Keratinocyte (primary cell): ENCODE measurements around the gene NOP14. TPM values are rescaled to one million over a fixed set of nuclear protein-coding genes. Genes with fewer than 3 reads are reported as not detected.

Experiments
- DNase-seq: peaks from one replicate; pipeline ENCODE4 v3.0.0-alpha.2; 2011; ENCODE audit warnings: low read depth, missing footprints, low spot score
- FAIRE-seq: peaks from 2 replicates; lab custom pipeline; 2011; peaks lifted over from hg19 to GRCh38; lab: Jason Lieb, UNC
- H2AFZ ChIP-seq: 2 replicates; pipeline ENCODE4 v1.6.0; 2012; ENCODE audit warnings: low read length, control low read depth, inconsistent platforms; ENCODE audit not compliant: control insufficient read depth
- H3K27ac ChIP-seq: 2 replicates; pipeline ENCODE4 v1.5.1; 2011; ENCODE audit warnings: low read length; ENCODE audit not compliant: control insufficient read depth, insufficient read depth
- H3K27me3 ChIP-seq: 3 replicates; pipeline ENCODE4 v1.6.0; 2011; ENCODE audit warnings: low read length; ENCODE audit not compliant: control insufficient read depth, insufficient read depth; ENCODE audit errors: extremely low read depth
- H3K36me3 ChIP-seq, 2 experiments: 2 replicates in 1 of 2; 3 replicates in 1 of 2; pipeline ENCODE4 v1.5.1; 2011; ENCODE audit warnings: low read length in 2 of 2, mild to moderate bottlenecking in 1 of 2; ENCODE audit not compliant: control insufficient read depth in 2 of 2, insufficient read depth in 2 of 2; ENCODE audit errors: extremely low read depth in 1 of 2
- H3K4me1 ChIP-seq: 3 replicates; pipeline ENCODE4 v1.5.1; 2011; ENCODE audit warnings: low read length; ENCODE audit not compliant: control insufficient read depth, insufficient read depth; ENCODE audit errors: extremely low read depth
- H3K4me2 ChIP-seq: 3 replicates; pipeline ENCODE4 v1.6.0; 2011; ENCODE audit warnings: low read depth, low read length; ENCODE audit not compliant: control insufficient read depth, insufficient read depth; ENCODE audit errors: extremely low read depth
- H3K4me3 ChIP-seq, 3 experiments: fragments of 200-600 bp in 1 of 3; sonication (generic) in 1 of 3; 2 replicates in 2 of 3; 3 replicates in 1 of 3; pipeline ENCODE4 v1.5.1; 2011 to 2016; ENCODE audit warnings: low read length in 3 of 3, mild to moderate bottlenecking in 3 of 3, control low read depth in 2 of 3, inconsistent platforms in 1 of 3, low read depth in 1 of 3, mixed read lengths in 1 of 3, mixed run types in 1 of 3, moderate library complexity in 1 of 3; ENCODE audit not compliant: control insufficient read depth in 2 of 3, insufficient read depth in 2 of 3; ENCODE audit errors: extremely low read depth in 1 of 3
- H3K79me2 ChIP-seq: 2 replicates; pipeline ENCODE4 v1.6.0; 2012; ENCODE audit warnings: low read length; ENCODE audit not compliant: control insufficient read depth, insufficient read depth
- H3K9ac ChIP-seq: 3 replicates; pipeline ENCODE4 v1.6.0; 2011; ENCODE audit warnings: low read length; ENCODE audit not compliant: control insufficient read depth, insufficient read depth; ENCODE audit errors: extremely low read depth
- H3K9me1 ChIP-seq: 3 replicates; pipeline ENCODE4 v1.6.0; 2011; ENCODE audit warnings: low read length; ENCODE audit not compliant: control insufficient read depth, insufficient read depth; ENCODE audit errors: extremely low read depth
- H3K9me3 ChIP-seq: 2 replicates; pipeline ENCODE4 v1.5.1; 2012; ENCODE audit warnings: low read depth, low read length; ENCODE audit not compliant: control insufficient read depth
- H4K20me1 ChIP-seq: 3 replicates; pipeline ENCODE4 v1.6.0; 2011; ENCODE audit warnings: low read length; ENCODE audit not compliant: control insufficient read depth, insufficient read depth; ENCODE audit errors: extremely low read depth
- EZH2 ChIP-seq: IDR thresholded peaks from one replicate; pipeline ENCODE4 v1.6.1; 2012; ENCODE audit warnings: inconsistent platforms, mild to moderate bottlenecking, low read length, moderate library complexity
- dilution Hi-C: fragments of 300-500 bp; cut with MboI; formaldehyde crosslinking; loops from one replicate; pipeline ENCODE4 v1.7.0; 2020; ENCODE audit warnings: low sequenced_read_pairs; ENCODE audit not compliant: extremely low pct_ligation_motif_present
- polyA plus RNA-seq, 5 experiments: library from polyadenylated mRNA; depleted of rRNA in 3 of 5; stranded (reverse) in 3 of 5; stranded (forward) in 1 of 5; unstranded in 1 of 5; fragments of >200 nt; gene quantifications; 1 replicate in 1 of 5; 2 replicates in 3 of 5; 3 replicates in 1 of 5; pipeline versions ENCODE4 v1.2.1 to v1.2.3, GENCODE V29; 2011 to 2012; ENCODE audit warnings: missing spikeins in 2 of 5, low read depth in 1 of 5, low replicate concordance in 1 of 5
- TF ChIP-seq, protein P1 (sequence below), 3 experiments: IDR thresholded peaks in 1 of 3; conservative IDR thresholded peaks in 1 of 3; optimal IDR thresholded peaks in 1 of 3; 2 replicates in 2 of 3; 3 replicates in 1 of 3; pipeline versions ENCODE3 to v1.5.1; 2011; ENCODE audit warnings: low read length in 3 of 3, mild to moderate bottlenecking in 3 of 3, moderate library complexity in 2 of 3, control low read depth in 1 of 3, inconsistent platforms in 1 of 3; ENCODE audit not compliant: insufficient read depth in 2 of 3; ENCODE audit errors: extremely low read depth in 1 of 3

NOP14 gene
- polyA plus RNA-seq, 1 donor (not counting 4 experiments of a cell fraction or from before 2014, with no cell fraction given) = 21.8 TPM

DNA sequence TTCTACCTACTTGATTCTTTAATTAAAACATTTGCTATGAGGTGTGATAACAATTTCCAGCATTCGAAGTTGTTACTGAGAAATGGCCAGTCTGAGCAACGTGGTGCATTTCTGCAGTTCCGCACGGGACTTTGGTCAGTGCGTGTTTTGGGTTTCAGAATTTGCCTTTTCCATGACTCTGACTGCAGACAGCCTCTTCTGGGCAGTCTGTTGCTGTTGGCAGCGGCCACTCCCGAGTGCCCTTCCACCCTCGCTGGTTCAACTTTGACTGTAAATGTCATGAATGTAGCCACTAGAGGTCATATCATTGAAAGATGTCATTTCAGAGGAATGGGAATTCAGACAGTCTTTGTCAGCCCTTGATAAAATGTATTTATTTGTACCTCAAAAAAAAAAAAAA is 53.6 kb downstream of the NOP14 start:
- Histone ChIP-seq H3K27ac (no peak overlapping the region), H4K20me1 (no peaks in the 10 kb centered on the region), H2AFZ (no peak overlapping the region), H3K79me2 (no peaks in the 10 kb centered on the region), H3K27me3 (no peaks in the 10 kb centered on the region), H3K9me1 (no peaks in the 10 kb centered on the region), H3K4me3 (no peak overlapping the region), H3K36me3 (peaks cover 43 to 53% of the 10 kb centered on the region in 2 experiments), H3K4me2 (no peak overlapping the region), H3K4me1 (no peaks in the 10 kb centered on the region), H3K9ac (no peak overlapping the region), H3K9me3 (no peaks in the 10 kb centered on the region)
- TF ChIP-seq, protein P1, sequence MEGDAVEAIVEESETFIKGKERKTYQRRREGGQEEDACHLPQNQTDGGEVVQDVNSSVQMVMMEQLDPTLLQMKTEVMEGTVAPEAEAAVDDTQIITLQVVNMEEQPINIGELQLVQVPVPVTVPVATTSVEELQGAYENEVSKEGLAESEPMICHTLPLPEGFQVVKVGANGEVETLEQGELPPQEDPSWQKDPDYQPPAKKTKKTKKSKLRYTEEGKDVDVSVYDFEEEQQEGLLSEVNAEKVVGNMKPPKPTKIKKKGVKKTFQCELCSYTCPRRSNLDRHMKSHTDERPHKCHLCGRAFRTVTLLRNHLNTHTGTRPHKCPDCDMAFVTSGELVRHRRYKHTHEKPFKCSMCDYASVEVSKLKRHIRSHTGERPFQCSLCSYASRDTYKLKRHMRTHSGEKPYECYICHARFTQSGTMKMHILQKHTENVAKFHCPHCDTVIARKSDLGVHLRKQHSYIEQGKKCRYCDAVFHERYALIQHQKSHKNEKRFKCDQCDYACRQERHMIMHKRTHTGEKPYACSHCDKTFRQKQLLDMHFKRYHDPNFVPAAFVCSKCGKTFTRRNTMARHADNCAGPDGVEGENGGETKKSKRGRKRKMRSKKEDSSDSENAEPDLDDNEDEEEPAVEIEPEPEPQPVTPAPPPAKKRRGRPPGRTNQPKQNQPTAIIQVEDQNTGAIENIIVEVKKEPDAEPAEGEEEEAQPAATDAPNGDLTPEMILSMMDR (optimal IDR thresholded peaks at IDR 0.05 in 1 of 3, IDR thresholded peaks at IDR 0.05 in 1 of 3, conservative IDR thresholded peaks at IDR 0.05 in 1 of 3; ENCODE audit: extremely low read depth in 1 of 3, insufficient read depth in 2 of 3, low read length in 3 of 3) = no peak
- no peak for TF ChIP-seq EZH2
- dilution Hi-C loops = no loop called here
- DNase-seq (no peak), FAIRE-seq (no peak)

DNA sequence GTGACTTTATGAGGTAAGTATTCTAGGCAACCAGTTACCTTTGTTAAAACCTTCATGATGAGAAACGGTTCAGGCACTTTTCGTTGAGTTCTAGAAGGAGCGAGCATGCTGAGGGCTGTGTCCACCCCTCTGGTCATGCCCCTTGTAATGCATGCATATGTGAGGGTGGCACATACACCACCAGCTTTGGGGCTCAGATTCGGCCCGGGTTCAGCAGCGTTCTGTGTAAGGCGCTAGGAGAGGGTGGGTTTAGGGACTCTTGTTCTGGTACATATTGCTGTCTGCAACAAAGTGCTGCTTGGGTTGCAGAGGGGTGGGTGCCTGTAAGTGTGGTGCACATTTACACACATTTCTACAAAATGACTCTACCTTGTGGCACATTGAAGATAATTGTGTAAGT is 54.5 kb downstream of the NOP14 start:
- Histone ChIP-seq H3K4me1 (no peaks in the 10 kb centered on the region), H3K9me3 (no peaks in the 10 kb centered on the region), H3K9ac (no peak overlapping the region), H3K27ac (no peak overlapping the region), H3K36me3 (peaks cover 43 to 51% of the 10 kb centered on the region in 2 experiments), H2AFZ (no peak overlapping the region), H3K9me1 (no peaks in the 10 kb centered on the region), H4K20me1 (no peaks in the 10 kb centered on the region), H3K4me2 (no peak overlapping the region), H3K79me2 (no peaks in the 10 kb centered on the region), H3K4me3 (no peak overlapping the region), H3K27me3 (no peaks in the 10 kb centered on the region)
- FAIRE-seq (no peak), DNase-seq (no peak)
- dilution Hi-C loops = no loop called here
- no peak for TF ChIP-seq EZH2
- TF ChIP-seq, protein P1 (optimal IDR thresholded peaks at IDR 0.05 in 1 of 3, IDR thresholded peaks at IDR 0.05 in 1 of 3, conservative IDR thresholded peaks at IDR 0.05 in 1 of 3; ENCODE audit: extremely low read depth in 1 of 3, insufficient read depth in 2 of 3, low read length in 3 of 3) = no peak
